HCT116 (cell line): Measurements from ENCODE around the gene TPK1. TPM values are rescaled to one million over a fixed set of nuclear protein-coding genes. Genes with fewer than 3 reads are reported as not detected.

ENCODE experiments used
- ATAC-seq: fragments of 200-7000 bp; cut with Tn5 transposase; 2 replicates; pipeline ENCODE4 v1.9.1; 2020; ENCODE audit warnings: mild to moderate bottlenecking, moderate library complexity
- BruUV-seq: library from RNA; stranded (reverse); fragments of 400-500 nt; replicated peaks from 2 replicates; lab custom pipeline; 2021; lab: Mats Ljungman, UMichigan
- CTCF ChIA-PET: fragments of 300-600 bp; sonication (Branson Sonifier 250); formaldehyde crosslinking; loops from one replicate; lab custom pipeline; 2021; ENCODE audit warnings: antibody characterized with exemption; lab: Charles Lee
- POLR2A ChIA-PET: fragments of 300-600, 350-600 bp; sonication (Branson Sonifier 250); formaldehyde crosslinking; loops from one replicate; lab custom pipeline; 2021; ENCODE audit warnings: antibody characterized with exemption; lab: Charles Lee
- RAD21 ChIA-PET, 2 experiments: fragments of 300-600 bp; sonication (Branson Sonifier 250); formaldehyde crosslinking; loops; one replicate each; lab custom pipeline; 2023; ENCODE audit warnings: low total read pairs in 2 of 2; ENCODE audit not compliant: uncharacterized antibody in 2 of 2, unreplicated experiment in 2 of 2, low non-redundant PET in 1 of 2; lab: Charles Lee
- DNase-seq: peaks from one replicate; pipeline ENCODE4 v3.0.0-alpha.2; 2010; ENCODE audit warnings: low read depth, low spot score
- H2AFZ ChIP-seq: fragments of 200-600 bp; shearing (Covaris generic), sonication (generic); 2 replicates; pipeline ENCODE4 v1.6.1; 2017; ENCODE audit warnings: low read depth, mixed run types, mixed read lengths, antibody characterized with exemption, low read length; ENCODE audit not compliant: poor library complexity, severe bottlenecking
- H3K27ac ChIP-seq: 2 replicates; pipeline ENCODE4 v1.5.1; 2012; ENCODE audit warnings: low read depth, low read length
- H3K27me3 ChIP-seq: fragments of 200-600 bp; sonication (generic); 2 replicates; pipeline ENCODE4 v1.6.1; 2016; ENCODE audit warnings: mixed run types, low read length, mixed read lengths; ENCODE audit not compliant: insufficient read depth
- H3K36me3 ChIP-seq, 2 experiments: fragments of 200-500 bp in 1 of 2; fragments of 200-600 bp in 1 of 2; sonication (Bioruptor generic) in 1 of 2; sonication (generic) in 1 of 2; 2 replicates each; pipeline versions ENCODE4 v1.5.1 to v1.6.1; 2014 to 2016; ENCODE audit warnings: low read length in 2 of 2, inconsistent platforms in 1 of 2, mixed read lengths in 1 of 2, mixed run types in 1 of 2; ENCODE audit not compliant: insufficient read depth in 2 of 2, control insufficient read depth in 1 of 2
- H3K4me1 ChIP-seq, 2 experiments: fragments of 200-600 bp in 1 of 2; sonication (generic) in 1 of 2; 2 replicates each; pipeline versions ENCODE4 v1.5.1 to v1.6.1; 2012 to 2017; ENCODE audit warnings: low read length in 2 of 2, inconsistent platforms in 1 of 2, mild to moderate bottlenecking in 1 of 2, mixed read lengths in 1 of 2, mixed run types in 1 of 2, moderate library complexity in 1 of 2; ENCODE audit not compliant: insufficient read depth in 2 of 2, control insufficient read depth in 1 of 2
- H3K4me2 ChIP-seq: fragments of 200-600 bp; sonication (generic); 2 replicates; pipeline ENCODE4 v1.6.1; 2017; ENCODE audit warnings: mixed run types, low read length, mixed read lengths
- H3K4me3 ChIP-seq, 2 experiments: fragments of 200-600 bp in 1 of 2; sonication (generic) in 1 of 2; replicated peaks in 1 of 2; 2 replicates each; pipeline ENCODE4 v1.5.1; 2011 to 2016; ENCODE audit warnings: low read length in 2 of 2, control low read depth in 1 of 2, low read depth in 1 of 2, mild to moderate bottlenecking in 1 of 2, mixed read lengths in 1 of 2, mixed run types in 1 of 2
- H3K79me2 ChIP-seq: fragments of 200-600 bp; sonication (generic); 2 replicates; pipeline ENCODE4 v1.6.1; 2017; ENCODE audit warnings: mild to moderate bottlenecking, mixed run types, low read length, moderate library complexity, mixed read lengths; ENCODE audit not compliant: insufficient read depth
- H3K9ac ChIP-seq: fragments of 200-600 bp; sonication (generic); 2 replicates; pipeline ENCODE4 v1.6.1; 2016; ENCODE audit warnings: low read length, mixed read lengths
- H3K9me2 ChIP-seq: fragments of 200-600 bp; sonication (generic), shearing (Covaris generic); 2 replicates; pipeline ENCODE4 v1.6.1; 2017; ENCODE audit warnings: mixed run types, mild to moderate bottlenecking, moderate library complexity; ENCODE audit not compliant: insufficient read depth
- H3K9me3 ChIP-seq, 2 experiments: fragments of 200-500 bp in 1 of 2; fragments of 200-600 bp in 1 of 2; sonication (Bioruptor generic) in 1 of 2; sonication (generic) in 1 of 2; 2 replicates each; pipeline ENCODE4 v1.6.1; 2014 to 2017; ENCODE audit warnings: low read length in 2 of 2, mixed read lengths in 2 of 2, inconsistent platforms in 1 of 2, low read depth in 1 of 2, mild to moderate bottlenecking in 1 of 2, mixed run types in 1 of 2, moderate library complexity in 1 of 2; ENCODE audit not compliant: control insufficient read depth in 1 of 2, insufficient read depth in 1 of 2
- H4K20me1 ChIP-seq: fragments of 200-600 bp; sonication (generic), shearing (Covaris generic); 2 replicates; pipeline ENCODE4 v1.6.1; 2017; ENCODE audit warnings: mixed run types, mild to moderate bottlenecking, moderate library complexity; ENCODE audit not compliant: insufficient read depth
- CBX3 ChIP-seq: IDR thresholded peaks from 2 replicates; pipeline ENCODE4 v1.6.1; 2012; ENCODE audit warnings: low read depth
- POLR2A ChIP-seq: IDR thresholded peaks from 2 replicates; pipeline ENCODE4 v1.7.0; 2011; ENCODE audit warnings: borderline replicate concordance; ENCODE audit not compliant: insufficient read depth, insufficient read length; ENCODE audit errors: extremely low read depth
- POLR2AphosphoS5 ChIP-seq: IDR thresholded peaks from 2 replicates; pipeline ENCODE4 v1.6.1; 2011; ENCODE audit warnings: mild to moderate bottlenecking, low read depth, low read length, moderate library complexity
- YY1 ChIP-seq: IDR thresholded peaks from 2 replicates; pipeline ENCODE4 v1.6.1; 2011; ENCODE audit warnings: low read length, low read depth, moderate library complexity, mild to moderate bottlenecking; ENCODE audit not compliant: insufficient replicate concordance; ENCODE audit errors: extremely low read depth
- ZNF274 ChIP-seq: fragments of 200-500 bp; sonication (Bioruptor generic); IDR thresholded peaks from 2 replicates; pipeline ENCODE4 v1.6.1; 2014; ENCODE audit warnings: mild to moderate bottlenecking, low read depth, low read length, inconsistent platforms
- intact Hi-C: fragments of 100-400 bp; cut with micrococcal nuclease; formaldehyde crosslinking; loops from 2 replicates; pipeline ENCODE4 v1.10.0; 2022
- total RNA-seq: library from RNA; stranded (reverse); gene quantifications from one replicate; pipeline ENCODE4 v1.2.1, GENCODE V29; 2021; ENCODE audit not compliant: unreplicated experiment
- TF ChIP-seq, protein P1 (sequence below): IDR thresholded peaks from 2 replicates; pipeline ENCODE4 v1.6.1; 2011; ENCODE audit warnings: mild to moderate bottlenecking, low read length, moderate library complexity; ENCODE audit not compliant: insufficient replicate concordance; ENCODE audit errors: extremely low read depth
- TF ChIP-seq, protein P2 (sequence below), 3 experiments: fragments of 200-600 bp in 1 of 3; sonication (generic) in 1 of 3; IDR thresholded peaks in 2 of 3; conservative IDR thresholded peaks in 1 of 3; 2 replicates each; pipeline ENCODE4 v1.5.1; 2012 to 2017; ENCODE audit warnings: low read depth in 2 of 3, low read length in 2 of 3, antibody characterized with exemption in 1 of 3, borderline replicate concordance in 1 of 3, control low read depth in 1 of 3, mild to moderate bottlenecking in 1 of 3, mixed read lengths in 1 of 3, mixed run types in 1 of 3, moderate library complexity in 1 of 3; ENCODE audit not compliant: insufficient read depth in 1 of 3

TPK1 gene
- total RNA-seq, 1 experiment from 2014 or later = 5.4 TPM

DNA sequence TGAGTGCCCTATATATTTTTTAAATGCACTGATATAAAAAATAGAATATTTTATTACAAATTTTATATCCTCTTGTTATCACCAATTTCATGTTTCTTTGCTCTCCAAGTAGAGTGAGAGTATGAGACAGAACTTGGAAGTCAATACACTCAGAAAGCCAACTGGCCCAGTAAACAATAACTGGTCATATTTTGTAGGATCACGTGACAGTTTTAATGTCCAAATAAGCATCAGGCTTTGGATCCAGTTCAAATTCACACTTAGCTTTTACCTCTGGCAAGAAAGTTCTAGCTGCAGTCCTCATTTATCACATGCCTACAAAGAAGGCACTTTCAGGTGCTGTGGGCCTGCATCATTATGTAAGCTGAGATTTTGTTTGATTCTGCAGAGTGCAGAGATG is 21.6 kb upstream of the TPK1 start:
- no peak overlapping the region for H3K27ac ChIP-seq
- H3K9ac ChIP-seq = no peak overlapping the region
- no peak overlapping the region for H3K4me3 ChIP-seq
- no peak overlapping the region for H3K4me2 ChIP-seq
- ATAC-seq = no peak
- no peaks in the 10 kb centered on the region for H3K4me1 ChIP-seq
- no peaks in the 10 kb centered on the region for H3K9me2 ChIP-seq
- ChIA-PET RAD21 (no interaction called here), POLR2A (no interaction called here), CTCF (no interaction called here)
- H3K9me3 ChIP-seq = no peaks in the 10 kb centered on the region
- no peak overlapping the region for H2AFZ ChIP-seq
- H3K27me3 ChIP-seq = no peaks in the 10 kb centered on the region; the same call in 1 of the 2 replicates
- BruUV-seq = no TSS peak
- TF ChIP-seq YY1 = no peak
- no peak for TF ChIP-seq CBX3
- TF ChIP-seq, protein P1, sequence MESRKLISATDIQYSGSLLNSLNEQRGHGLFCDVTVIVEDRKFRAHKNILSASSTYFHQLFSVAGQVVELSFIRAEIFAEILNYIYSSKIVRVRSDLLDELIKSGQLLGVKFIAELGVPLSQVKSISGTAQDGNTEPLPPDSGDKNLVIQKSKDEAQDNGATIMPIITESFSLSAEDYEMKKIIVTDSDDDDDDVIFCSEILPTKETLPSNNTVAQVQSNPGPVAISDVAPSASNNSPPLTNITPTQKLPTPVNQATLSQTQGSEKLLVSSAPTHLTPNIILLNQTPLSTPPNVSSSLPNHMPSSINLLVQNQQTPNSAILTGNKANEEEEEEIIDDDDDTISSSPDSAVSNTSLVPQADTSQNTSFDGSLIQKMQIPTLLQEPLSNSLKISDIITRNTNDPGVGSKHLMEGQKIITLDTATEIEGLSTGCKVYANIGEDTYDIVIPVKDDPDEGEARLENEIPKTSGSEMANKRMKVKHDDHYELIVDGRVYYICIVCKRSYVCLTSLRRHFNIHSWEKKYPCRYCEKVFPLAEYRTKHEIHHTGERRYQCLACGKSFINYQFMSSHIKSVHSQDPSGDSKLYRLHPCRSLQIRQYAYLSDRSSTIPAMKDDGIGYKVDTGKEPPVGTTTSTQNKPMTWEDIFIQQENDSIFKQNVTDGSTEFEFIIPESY = no peak
- TF ChIP-seq, protein P2, sequence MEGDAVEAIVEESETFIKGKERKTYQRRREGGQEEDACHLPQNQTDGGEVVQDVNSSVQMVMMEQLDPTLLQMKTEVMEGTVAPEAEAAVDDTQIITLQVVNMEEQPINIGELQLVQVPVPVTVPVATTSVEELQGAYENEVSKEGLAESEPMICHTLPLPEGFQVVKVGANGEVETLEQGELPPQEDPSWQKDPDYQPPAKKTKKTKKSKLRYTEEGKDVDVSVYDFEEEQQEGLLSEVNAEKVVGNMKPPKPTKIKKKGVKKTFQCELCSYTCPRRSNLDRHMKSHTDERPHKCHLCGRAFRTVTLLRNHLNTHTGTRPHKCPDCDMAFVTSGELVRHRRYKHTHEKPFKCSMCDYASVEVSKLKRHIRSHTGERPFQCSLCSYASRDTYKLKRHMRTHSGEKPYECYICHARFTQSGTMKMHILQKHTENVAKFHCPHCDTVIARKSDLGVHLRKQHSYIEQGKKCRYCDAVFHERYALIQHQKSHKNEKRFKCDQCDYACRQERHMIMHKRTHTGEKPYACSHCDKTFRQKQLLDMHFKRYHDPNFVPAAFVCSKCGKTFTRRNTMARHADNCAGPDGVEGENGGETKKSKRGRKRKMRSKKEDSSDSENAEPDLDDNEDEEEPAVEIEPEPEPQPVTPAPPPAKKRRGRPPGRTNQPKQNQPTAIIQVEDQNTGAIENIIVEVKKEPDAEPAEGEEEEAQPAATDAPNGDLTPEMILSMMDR (IDR thresholded peaks at IDR 0.05 in 2 of 3, conservative IDR thresholded peaks at IDR 0.05 in 1 of 3; ENCODE audit: borderline replicate concordance in 1 of 3, insufficient read depth in 1 of 3, low read depth in 2 of 3, low read length in 2 of 3) = no peak
- TF ChIP-seq ZNF274 = no peak
- TF ChIP-seq POLR2A = no peak
- no peak for TF ChIP-seq POLR2AphosphoS5
- no peaks in the 10 kb centered on the region for H4K20me1 ChIP-seq
- no peaks in the 10 kb centered on the region for H3K79me2 ChIP-seq
- DNase-seq = no peak
- no peaks in the 10 kb centered on the region for H3K36me3 ChIP-seq
- intact Hi-C loops = no loop called here
